Measurements from ENCODE around the gene MUC21.

DNA sequence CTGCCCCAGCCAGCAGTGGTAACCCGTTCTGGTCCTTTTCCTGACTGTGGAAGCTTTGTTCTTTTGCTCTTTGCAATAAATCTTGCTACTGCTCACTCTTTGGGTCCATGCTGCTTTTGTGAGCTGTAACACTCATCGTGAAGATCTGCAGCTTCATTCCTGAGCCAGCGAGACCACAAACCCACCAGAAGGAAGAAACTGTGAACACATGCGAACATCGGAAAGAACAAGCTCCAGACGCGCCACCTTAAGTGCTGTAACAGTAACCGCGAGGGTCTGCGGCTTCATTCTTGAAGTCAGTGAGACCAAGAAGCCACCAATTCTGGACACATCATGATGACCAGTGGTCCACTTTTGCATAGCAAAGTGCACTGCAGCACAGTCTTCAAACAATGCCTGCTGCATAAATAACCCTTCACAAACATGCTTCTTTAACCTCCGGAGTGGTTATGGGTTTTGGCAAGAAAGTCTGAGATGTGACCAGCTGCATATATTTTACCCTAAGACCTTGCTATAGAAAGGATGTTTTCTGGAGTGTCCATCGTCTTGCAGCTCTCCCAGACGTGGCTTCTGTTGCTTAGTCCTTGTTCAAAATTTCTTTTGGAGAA is 17.9 kb downstream of the MUC21 start:
- TF ChIP-seq, protein P1, sequence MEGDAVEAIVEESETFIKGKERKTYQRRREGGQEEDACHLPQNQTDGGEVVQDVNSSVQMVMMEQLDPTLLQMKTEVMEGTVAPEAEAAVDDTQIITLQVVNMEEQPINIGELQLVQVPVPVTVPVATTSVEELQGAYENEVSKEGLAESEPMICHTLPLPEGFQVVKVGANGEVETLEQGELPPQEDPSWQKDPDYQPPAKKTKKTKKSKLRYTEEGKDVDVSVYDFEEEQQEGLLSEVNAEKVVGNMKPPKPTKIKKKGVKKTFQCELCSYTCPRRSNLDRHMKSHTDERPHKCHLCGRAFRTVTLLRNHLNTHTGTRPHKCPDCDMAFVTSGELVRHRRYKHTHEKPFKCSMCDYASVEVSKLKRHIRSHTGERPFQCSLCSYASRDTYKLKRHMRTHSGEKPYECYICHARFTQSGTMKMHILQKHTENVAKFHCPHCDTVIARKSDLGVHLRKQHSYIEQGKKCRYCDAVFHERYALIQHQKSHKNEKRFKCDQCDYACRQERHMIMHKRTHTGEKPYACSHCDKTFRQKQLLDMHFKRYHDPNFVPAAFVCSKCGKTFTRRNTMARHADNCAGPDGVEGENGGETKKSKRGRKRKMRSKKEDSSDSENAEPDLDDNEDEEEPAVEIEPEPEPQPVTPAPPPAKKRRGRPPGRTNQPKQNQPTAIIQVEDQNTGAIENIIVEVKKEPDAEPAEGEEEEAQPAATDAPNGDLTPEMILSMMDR (IDR thresholded peaks at IDR 0.05): no peak
- TF ChIP-seq POLR2AphosphoS5 (IDR thresholded peaks at IDR 0.05; ENCODE audit: low read depth, low read length): no peak
- TF ChIP-seq SIN3A (IDR thresholded peaks at IDR 0.05; ENCODE audit: borderline replicate concordance, insufficient read depth, low read depth, low read length): no peak
- TF ChIP-seq, protein P2, sequence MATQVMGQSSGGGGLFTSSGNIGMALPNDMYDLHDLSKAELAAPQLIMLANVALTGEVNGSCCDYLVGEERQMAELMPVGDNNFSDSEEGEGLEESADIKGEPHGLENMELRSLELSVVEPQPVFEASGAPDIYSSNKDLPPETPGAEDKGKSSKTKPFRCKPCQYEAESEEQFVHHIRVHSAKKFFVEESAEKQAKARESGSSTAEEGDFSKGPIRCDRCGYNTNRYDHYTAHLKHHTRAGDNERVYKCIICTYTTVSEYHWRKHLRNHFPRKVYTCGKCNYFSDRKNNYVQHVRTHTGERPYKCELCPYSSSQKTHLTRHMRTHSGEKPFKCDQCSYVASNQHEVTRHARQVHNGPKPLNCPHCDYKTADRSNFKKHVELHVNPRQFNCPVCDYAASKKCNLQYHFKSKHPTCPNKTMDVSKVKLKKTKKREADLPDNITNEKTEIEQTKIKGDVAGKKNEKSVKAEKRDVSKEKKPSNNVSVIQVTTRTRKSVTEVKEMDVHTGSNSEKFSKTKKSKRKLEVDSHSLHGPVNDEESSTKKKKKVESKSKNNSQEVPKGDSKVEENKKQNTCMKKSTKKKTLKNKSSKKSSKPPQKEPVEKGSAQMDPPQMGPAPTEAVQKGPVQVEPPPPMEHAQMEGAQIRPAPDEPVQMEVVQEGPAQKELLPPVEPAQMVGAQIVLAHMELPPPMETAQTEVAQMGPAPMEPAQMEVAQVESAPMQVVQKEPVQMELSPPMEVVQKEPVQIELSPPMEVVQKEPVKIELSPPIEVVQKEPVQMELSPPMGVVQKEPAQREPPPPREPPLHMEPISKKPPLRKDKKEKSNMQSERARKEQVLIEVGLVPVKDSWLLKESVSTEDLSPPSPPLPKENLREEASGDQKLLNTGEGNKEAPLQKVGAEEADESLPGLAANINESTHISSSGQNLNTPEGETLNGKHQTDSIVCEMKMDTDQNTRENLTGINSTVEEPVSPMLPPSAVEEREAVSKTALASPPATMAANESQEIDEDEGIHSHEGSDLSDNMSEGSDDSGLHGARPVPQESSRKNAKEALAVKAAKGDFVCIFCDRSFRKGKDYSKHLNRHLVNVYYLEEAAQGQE (IDR thresholded peaks at IDR 0.05; ENCODE audit: insufficient read depth in 1 of 2, low read depth in 2 of 2, low read length in 1 of 2): no peak
- no peak for TF ChIP-seq TCF7L2 (IDR thresholded peaks at IDR 0.05; ENCODE audit: low read depth, low read length)

All from Panc1 (cell line).